ENCODE data around the gene LRRC39. TPM values are rescaled to one million over a fixed set of nuclear protein-coding genes. Genes with fewer than 3 reads are reported as not detected.

LRRC39 gene
- total and polyA plus RNA-seq, 12 donors, result 13.9 to 355 (median 135) TPM

DNA sequence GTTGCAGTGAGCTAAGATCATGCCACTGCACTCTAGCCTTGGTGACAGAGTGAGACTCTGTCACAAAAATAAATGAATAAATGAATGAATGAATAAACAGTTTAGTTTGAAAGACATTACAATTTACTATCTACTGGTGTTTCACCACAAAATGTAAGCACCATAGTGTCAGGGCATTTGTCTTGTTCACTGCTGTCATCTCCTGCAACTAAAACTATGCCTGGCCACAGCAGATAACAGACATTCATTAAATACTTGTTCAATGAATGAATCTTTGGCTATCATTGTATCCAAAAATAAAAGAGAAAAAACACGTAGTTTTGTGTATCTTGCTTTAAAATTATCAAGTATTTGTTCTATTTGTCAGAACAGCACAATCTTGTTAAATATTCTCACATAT, 77.9 kb downstream of the LRRC39 start:
- peak overlapping the region in 4 of 10 donors; percentile 3 to 55 (median 28) for H3K27ac ChIP-seq
- peaks cover 0 to 68% (median 5%) of the 10 kb centered on the region in 9 donors for H3K36me3 ChIP-seq
- peaks cover 0 to 18% (median 0%) of the 10 kb centered on the region in 9 donors for H3K4me1 ChIP-seq
- intact Hi-C loops (cut with DNase I), result no loop called here
- 32 to 42% methylated on average over 1 of the region's 1 CpG for whole genome bisulfite sequencing, 2 donors
- no peak for DNase-seq
- peaks cover 0 to 7% (median 0%) of the 10 kb centered on the region in 11 donors for H3K9me3 ChIP-seq
- no peak for ATAC-seq
- no peaks in the 10 kb centered on the region for H3K27me3 ChIP-seq
- no peak overlapping the region for H3K4me3 ChIP-seq
- TF ChIP-seq, protein P1, sequence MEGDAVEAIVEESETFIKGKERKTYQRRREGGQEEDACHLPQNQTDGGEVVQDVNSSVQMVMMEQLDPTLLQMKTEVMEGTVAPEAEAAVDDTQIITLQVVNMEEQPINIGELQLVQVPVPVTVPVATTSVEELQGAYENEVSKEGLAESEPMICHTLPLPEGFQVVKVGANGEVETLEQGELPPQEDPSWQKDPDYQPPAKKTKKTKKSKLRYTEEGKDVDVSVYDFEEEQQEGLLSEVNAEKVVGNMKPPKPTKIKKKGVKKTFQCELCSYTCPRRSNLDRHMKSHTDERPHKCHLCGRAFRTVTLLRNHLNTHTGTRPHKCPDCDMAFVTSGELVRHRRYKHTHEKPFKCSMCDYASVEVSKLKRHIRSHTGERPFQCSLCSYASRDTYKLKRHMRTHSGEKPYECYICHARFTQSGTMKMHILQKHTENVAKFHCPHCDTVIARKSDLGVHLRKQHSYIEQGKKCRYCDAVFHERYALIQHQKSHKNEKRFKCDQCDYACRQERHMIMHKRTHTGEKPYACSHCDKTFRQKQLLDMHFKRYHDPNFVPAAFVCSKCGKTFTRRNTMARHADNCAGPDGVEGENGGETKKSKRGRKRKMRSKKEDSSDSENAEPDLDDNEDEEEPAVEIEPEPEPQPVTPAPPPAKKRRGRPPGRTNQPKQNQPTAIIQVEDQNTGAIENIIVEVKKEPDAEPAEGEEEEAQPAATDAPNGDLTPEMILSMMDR (IDR thresholded peaks at IDR 0.05), result no peak

Other genes starting within 250 kb of the LRRC39 start
- 1 to 10 TPM; 5.3 to 9.4 (median 8.1) TPM for gene SLC35A3, start 208.3 kb downstream of the LRRC39 start, total RNA-seq
- 1 to 10 TPM; 3.2 to 7.8 TPM for gene SLC35A3, start 208.3 kb downstream of the LRRC39 start, polyA plus RNA-seq
- gene SASS6, start 45.3 kb downstream of the LRRC39 start, total RNA-seq, result 1 to 10 TPM in 9 of 10 donors, under 1 TPM in 1; 0.95 to 2.7 (median 1.7) TPM
- 1 to 10 TPM; 1.1 to 1.7 TPM for gene SASS6, start 45.3 kb downstream of the LRRC39 start, polyA plus RNA-seq
- gene TRMT13, start 45.1 kb downstream of the LRRC39 start, total RNA-seq, result 1 to 10 TPM; 4.1 to 8.2 (median 5.4) TPM
- 10 to 100 TPM in 1 of 2 donors, 1 to 10 TPM in 1; 5.1 to 12.7 TPM for gene TRMT13, start 45.1 kb downstream of the LRRC39 start, polyA plus RNA-seq
- 10 to 100 TPM; 27.9 to 49.0 (median 38.8) TPM for gene DBT, start 71.6 kb upstream of the LRRC39 start, total RNA-seq
- 1 to 10 TPM; 4.9 to 8.3 TPM for gene DBT, start 71.6 kb upstream of the LRRC39 start, polyA plus RNA-seq
- gene RTCA, start 88.0 kb upstream of the LRRC39 start, total RNA-seq, result 10 to 100 TPM; 30.1 to 44.8 (median 36.9) TPM
- gene RTCA, start 88.0 kb upstream of the LRRC39 start, polyA plus RNA-seq, result 10 to 100 TPM; 17.1 to 30.2 TPM
- gene CDC14A, start 174.2 kb upstream of the LRRC39 start, total RNA-seq, result 1 to 10 TPM; 2.0 to 4.0 (median 3.3) TPM
- gene CDC14A, start 174.2 kb upstream of the LRRC39 start, polyA plus RNA-seq, result 1 to 10 TPM; 1.4 to 3.0 TPM

Data from heart right ventricle (tissue), 16 donors.